ENCODE results near the gene BMP8B. TPM values are rescaled to one million over a fixed set of nuclear protein-coding genes. Genes with fewer than 3 reads are reported as not detected.
"Not testable (repeated sequence)": the region's sequence is repeated elsewhere in the genome, so short reads cannot be mapped to it uniquely, and the experiment has no call there.

BMP8B gene
- total and polyA plus RNA-seq, 4 donors, result 0.08 to 0.19 (median 0.18) TPM

- not testable (repeated sequence) for H3K4me3 ChIP-seq (ENCODE audit: low read depth in 1 of 3, low read length in 3 of 3); H3K36me3 ChIP-seq (ENCODE audit: control insufficient read depth in 4 of 4, insufficient read depth in 3 of 4, low read depth in 1 of 4, low read length in 3 of 4); H3K27ac ChIP-seq (ENCODE audit: low read depth in 1 of 2, low read length in 2 of 2); H3K9ac ChIP-seq (ENCODE audit: low read depth in 1 of 2, low read length in 2 of 2); DNase-seq (ENCODE audit: low spot score); H3K27me3 ChIP-seq (ENCODE audit: control insufficient read depth in 4 of 4, insufficient read depth in 4 of 4, low read length in 3 of 4); H3K9me3 ChIP-seq (ENCODE audit: control insufficient read depth in 4 of 4, low read length in 3 of 4); H3K4me1 ChIP-seq (ENCODE audit: control insufficient read depth in 4 of 4, insufficient read depth in 4 of 4, low read length in 3 of 4)
- 74% methylated on average over 11 of the region's 11 CpGs for WGBS
Observed at GRCh38 chr1:39775141-39775540, 13.5 kb downstream of the BMP8B start.

- H3K36me3 ChIP-seq (ENCODE audit: control insufficient read depth in 4 of 4, insufficient read depth in 3 of 4, low read depth in 1 of 4, low read length in 3 of 4); DNase-seq (ENCODE audit: low spot score); H3K4me1 ChIP-seq (ENCODE audit: control insufficient read depth in 4 of 4, insufficient read depth in 4 of 4, low read length in 3 of 4); H3K9me3 ChIP-seq (ENCODE audit: control insufficient read depth in 4 of 4, low read length in 3 of 4); H3K27ac ChIP-seq (ENCODE audit: low read depth in 1 of 2, low read length in 2 of 2); H3K4me3 ChIP-seq (ENCODE audit: low read depth in 1 of 3, low read length in 3 of 3); H3K9ac ChIP-seq (ENCODE audit: low read depth in 1 of 2, low read length in 2 of 2); H3K27me3 ChIP-seq (ENCODE audit: control insufficient read depth in 4 of 4, insufficient read depth in 4 of 4, low read length in 3 of 4): not testable (repeated sequence)
- 36% methylated on average over 3 of the region's 23 CpGs for WGBS
Observed at GRCh38 chr1:39773369-39773979, 15.2 kb downstream of the BMP8B start.

- WGBS, result 7% methylated on average over 48 of the region's 57 CpGs
- H3K4me3 ChIP-seq (ENCODE audit: low read depth in 1 of 3, low read length in 3 of 3), result not testable (repeated sequence)
Observed at GRCh38 chr1:39771022-39771532, 17.6 kb downstream of the BMP8B start, which contains the start of gene OXCT2. Gene OXCT2, minus strand, starts transcription at chr1:39771348. Its CDS starts 93 bp downstream, at chr1:39771255.

GRCh38 chr1:39770100-39771021 is 18.3 kb downstream of the BMP8B start:
- not testable (repeated sequence) for H3K27ac ChIP-seq (ENCODE audit: low read depth in 1 of 2, low read length in 2 of 2); H3K36me3 ChIP-seq (ENCODE audit: control insufficient read depth in 4 of 4, insufficient read depth in 3 of 4, low read depth in 1 of 4, low read length in 3 of 4); H3K9ac ChIP-seq (ENCODE audit: low read depth in 1 of 2, low read length in 2 of 2); H3K9me3 ChIP-seq (ENCODE audit: control insufficient read depth in 4 of 4, low read length in 3 of 4); DNase-seq (ENCODE audit: low spot score); H3K4me1 ChIP-seq (ENCODE audit: control insufficient read depth in 4 of 4, insufficient read depth in 4 of 4, low read length in 3 of 4); H3K27me3 ChIP-seq (ENCODE audit: control insufficient read depth in 4 of 4, insufficient read depth in 4 of 4, low read length in 3 of 4); H3K4me3 ChIP-seq (ENCODE audit: low read depth in 1 of 3, low read length in 3 of 3)
- WGBS, result 39% methylated on average over 24 of the region's 71 CpGs

More at GRCh38 chr1:39771022-39771532, 17.6 kb downstream of the BMP8B start, which contains the start of gene OXCT2:
- H3K36me3 ChIP-seq (ENCODE audit: control insufficient read depth in 4 of 4, insufficient read depth in 3 of 4, low read depth in 1 of 4, low read length in 3 of 4); DNase-seq (ENCODE audit: low spot score); H3K4me1 ChIP-seq (ENCODE audit: control insufficient read depth in 4 of 4, insufficient read depth in 4 of 4, low read length in 3 of 4); H3K9me3 ChIP-seq (ENCODE audit: control insufficient read depth in 4 of 4, low read length in 3 of 4); H3K27me3 ChIP-seq (ENCODE audit: control insufficient read depth in 4 of 4, insufficient read depth in 4 of 4, low read length in 3 of 4); H3K9ac ChIP-seq (ENCODE audit: low read depth in 1 of 2, low read length in 2 of 2); H3K27ac ChIP-seq (ENCODE audit: low read depth in 1 of 2, low read length in 2 of 2): not testable (repeated sequence)

GRCh38 chr1:39769502-39769901 is 19.2 kb downstream of the BMP8B start:
- H3K27me3 ChIP-seq (ENCODE audit: control insufficient read depth in 4 of 4, insufficient read depth in 4 of 4, low read length in 3 of 4); H3K27ac ChIP-seq (ENCODE audit: low read depth in 1 of 2, low read length in 2 of 2); H3K9me3 ChIP-seq (ENCODE audit: control insufficient read depth in 4 of 4, low read length in 3 of 4); H3K4me3 ChIP-seq (ENCODE audit: low read depth in 1 of 3, low read length in 3 of 3); DNase-seq (ENCODE audit: low spot score); H3K36me3 ChIP-seq (ENCODE audit: control insufficient read depth in 4 of 4, insufficient read depth in 3 of 4, low read depth in 1 of 4, low read length in 3 of 4); H3K4me1 ChIP-seq (ENCODE audit: control insufficient read depth in 4 of 4, insufficient read depth in 4 of 4, low read length in 3 of 4); H3K9ac ChIP-seq (ENCODE audit: low read depth in 1 of 2, low read length in 2 of 2): not testable (repeated sequence)
- WGBS, result 91% methylated on average over 18 of the region's 19 CpGs

Data from liver (tissue), 9 donors.